Heart right ventricle (tissue), 16 donors: ENCODE measurements around the gene DCTN2. TPM values are rescaled to one million over a fixed set of nuclear protein-coding genes. Genes with fewer than 3 reads are reported as not detected.
"Not testable (repeated sequence)": the region's sequence is repeated elsewhere in the genome, so short reads cannot be mapped to it uniquely, and the experiment has no call there.

Experiments
- ATAC-seq, 8 donors: fragments of 200-7000 bp; cut with Tn5 transposase; one replicate each; pipeline ENCODE4 v1.9.1; 2020; ENCODE audit warnings: mild to moderate bottlenecking in 8 of 8, moderate library complexity in 8 of 8, moderate number of reproducible peaks in 1 of 8
- DNase-seq, 2 donors: peaks; one replicate each; pipeline ENCODE4 v3.0.0-alpha.2; 2020
- H3K27ac ChIP-seq, 10 donors: fragments of 200-600 bp; sonication (generic) in 2 of 10; one replicate each; pipeline versions ENCODE4 v1.5.0 to v1.8.0; 2020 to 2022; ENCODE audit warnings: mild to moderate bottlenecking in 3 of 10
- H3K27me3 ChIP-seq, 7 donors: fragments of 200-600 bp; one replicate each; pipeline ENCODE4 v1.8.0; 2021 to 2022; ENCODE audit warnings: mild to moderate bottlenecking in 2 of 7
- H3K36me3 ChIP-seq, 9 donors: fragments of 200-600 bp; sonication (generic) in 1 of 9; one replicate each; pipeline versions ENCODE4 v1.5.0 to v1.8.0; 2020 to 2022; ENCODE audit warnings: mild to moderate bottlenecking in 2 of 9
- H3K4me1 ChIP-seq, 9 donors: fragments of 200-600 bp; sonication (generic) in 1 of 9; one replicate each; pipeline versions ENCODE4 v1.5.0 to v1.8.0; 2020 to 2022; ENCODE audit warnings: mild to moderate bottlenecking in 4 of 9
- H3K4me3 ChIP-seq, 10 donors: fragments of 200-600 bp; sonication (generic) in 2 of 10; one replicate each; pipeline versions ENCODE4 v1.5.0 to v1.8.0; 2020 to 2022; ENCODE audit warnings: mild to moderate bottlenecking in 7 of 10, moderate library complexity in 2 of 10
- H3K9me3 ChIP-seq, 11 donors: fragments of 200-600 bp in 10 of 11; sonication (generic) in 2 of 11; one replicate each; pipeline versions ENCODE4 v1.5.0 to v1.8.0; 2013 to 2022; ENCODE audit warnings: mild to moderate bottlenecking in 2 of 11, control low read depth in 1 of 11, moderate library complexity in 1 of 11
- WGBS, 2 donors: extraction: QIAGEN DNeasy Blood & Tissue Kit; methylation state at CpG; one replicate each; pipeline ENCODE4 v1.1.7; 2013; ENCODE audit warnings: inconsistent platforms in 1 of 2; 5-methylcytosine and 5-hydroxymethylcytosine counted together
- intact Hi-C, 10 donors: fragments of 100-400 bp; cut with DNase I; formaldehyde crosslinking; loops; one replicate each; pipeline versions ENCODE4 v1.11.1 to v1.14.2; 2022
- polyA plus RNA-seq, 2 donors: library from polyadenylated mRNA; stranded (reverse); fragments of 200-250 nt; gene quantifications; one replicate each; pipeline ENCODE4 v1.2.3, GENCODE V29; 2013
- total RNA-seq, 10 donors: library from RNA; stranded (reverse); fragmentation: NEBNext Ultra II Directional in 3 of 10; extraction: Animal tissue kit (Norgen Biotek cat#: 25700) in 3 of 10; gene quantifications; one replicate each; pipeline versions ENCODE4 v1.2.1 to v1.2.4, GENCODE V29; 2021 to 2023
- TF ChIP-seq, protein P1 (sequence below), 9 donors: fragments of 200-600 bp; sonication (generic) in 2 of 9; IDR thresholded peaks; one replicate each; pipeline versions ENCODE4 v1.5.0 to v1.8.0; 2021 to 2022; ENCODE audit warnings: antibody characterized with exemption in 9 of 9, mild to moderate bottlenecking in 5 of 9, moderate library complexity in 1 of 9
- donor health status: Arrhythmogenic right ventricular cardiomyopathy.
- donor health status: ischemic (EF 13 %, LVEDD 7.1; RV severe dilation, severe dysfunction).
- donor health status: healthy with polysubstance abuse.
- donor health status: DM: no; HTN: yes; CAD: no.
- donor health status: DM: no; HTN: no; CAD: no.
- donor health status: ischemic (EF 25% LVEDD 6.9; RV normal size, moderate dysfunction).
- donor health status: ischemic (EF 25% LVEDD 5.7; RV mildly dilated, moderate dysfunction).
- donor health status: healthy.
- donor health status: DM: yes; HTN: yes; CAD: no.
- donor health status: Ischemic cardiomyopathy.
- donor health status: ischemic (EF 35%, LVEDD 5.7; RV mildly dilated, moderate dysfunction).
- donor health status: nonischemic (EF 11% LVEDD 7.7; RV severe dilation, severe dysfunction).
- donor health status: DM: yes; HTN: yes; CAD: no.
- donor health status: PGD.
- donor health status: ischemic (EF 29% LVEDD 5.4; RV normal size, mild dysfunction).
- donor health status: nonischemic (EF 23%, LVEDD 6.1; RV moderate dilation, normal function).

Gene DCTN2
- total and polyA plus RNA-seq, 12 donors, result 45.9 to 174 (median 101) TPM

DNA sequence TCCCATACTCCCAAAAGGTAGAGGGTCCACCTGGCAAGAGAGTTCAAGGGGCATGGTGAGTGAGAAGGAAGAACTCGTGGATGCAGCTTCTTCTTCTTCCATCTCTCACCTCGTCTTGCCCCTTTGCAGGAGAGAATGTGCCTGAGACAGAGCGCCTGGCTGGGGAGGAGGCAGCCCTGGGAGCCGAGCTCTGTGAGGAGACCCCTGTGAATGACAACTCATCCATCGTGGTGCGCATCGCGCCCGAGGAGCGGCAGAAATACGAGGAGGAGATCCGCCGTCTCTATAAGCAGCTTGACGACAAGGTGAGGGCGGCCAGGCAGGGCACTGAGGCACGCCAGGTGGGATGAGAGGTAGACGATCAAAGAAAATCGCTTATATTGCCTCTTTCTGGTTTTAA is 22.9 kb upstream of the DCTN2 start:
- WGBS, 2 donors, result 86 to 92% methylated on average over 18 of the region's 18 CpGs
- no peak for ATAC-seq
- intact Hi-C loops, result no loop called here

DNA sequence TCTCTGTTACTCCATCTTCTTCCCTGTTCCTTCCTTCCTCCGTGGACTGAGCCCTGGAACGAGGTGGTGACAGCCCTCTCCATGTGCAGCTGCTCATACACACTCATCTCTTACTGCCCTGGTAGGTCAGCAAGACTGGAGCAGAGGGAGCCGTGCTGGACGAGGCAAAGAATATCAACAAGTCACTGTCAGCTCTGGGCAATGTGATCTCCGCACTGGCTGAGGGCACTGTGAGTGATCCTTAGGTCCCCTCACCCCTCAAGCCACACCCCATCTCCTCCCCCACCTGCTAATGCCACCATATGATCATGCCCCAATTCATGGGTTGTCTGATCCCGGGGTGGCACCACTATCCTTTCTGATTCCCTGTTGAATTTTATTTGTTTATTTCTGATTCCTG is 21.8 kb upstream of the DCTN2 start:
- WGBS, 2 donors, result 40 to 45% methylated on average over 6 of the region's 6 CpGs
- H3K4me3 ChIP-seq, result no peak overlapping the region
- ATAC-seq, result no peak

More for the DNA sequence above, 22.9 kb upstream of the DCTN2 start:
- Histone ChIP-seq H3K4me3 (no peak overlapping the region), H3K27me3 (peaks cover 0 to 58% (median 22%) of the 10 kb centered on the region in 7 donors), H3K36me3 (no peaks in the 10 kb centered on the region), H3K9me3 (no peaks in the 10 kb centered on the region), H3K4me1 (no peaks in the 10 kb centered on the region), H3K27ac (no peak overlapping the region)
- no peak for DNase-seq
- TF ChIP-seq, protein P1, sequence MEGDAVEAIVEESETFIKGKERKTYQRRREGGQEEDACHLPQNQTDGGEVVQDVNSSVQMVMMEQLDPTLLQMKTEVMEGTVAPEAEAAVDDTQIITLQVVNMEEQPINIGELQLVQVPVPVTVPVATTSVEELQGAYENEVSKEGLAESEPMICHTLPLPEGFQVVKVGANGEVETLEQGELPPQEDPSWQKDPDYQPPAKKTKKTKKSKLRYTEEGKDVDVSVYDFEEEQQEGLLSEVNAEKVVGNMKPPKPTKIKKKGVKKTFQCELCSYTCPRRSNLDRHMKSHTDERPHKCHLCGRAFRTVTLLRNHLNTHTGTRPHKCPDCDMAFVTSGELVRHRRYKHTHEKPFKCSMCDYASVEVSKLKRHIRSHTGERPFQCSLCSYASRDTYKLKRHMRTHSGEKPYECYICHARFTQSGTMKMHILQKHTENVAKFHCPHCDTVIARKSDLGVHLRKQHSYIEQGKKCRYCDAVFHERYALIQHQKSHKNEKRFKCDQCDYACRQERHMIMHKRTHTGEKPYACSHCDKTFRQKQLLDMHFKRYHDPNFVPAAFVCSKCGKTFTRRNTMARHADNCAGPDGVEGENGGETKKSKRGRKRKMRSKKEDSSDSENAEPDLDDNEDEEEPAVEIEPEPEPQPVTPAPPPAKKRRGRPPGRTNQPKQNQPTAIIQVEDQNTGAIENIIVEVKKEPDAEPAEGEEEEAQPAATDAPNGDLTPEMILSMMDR (IDR thresholded peaks at IDR 0.05), result no peak

DNA sequence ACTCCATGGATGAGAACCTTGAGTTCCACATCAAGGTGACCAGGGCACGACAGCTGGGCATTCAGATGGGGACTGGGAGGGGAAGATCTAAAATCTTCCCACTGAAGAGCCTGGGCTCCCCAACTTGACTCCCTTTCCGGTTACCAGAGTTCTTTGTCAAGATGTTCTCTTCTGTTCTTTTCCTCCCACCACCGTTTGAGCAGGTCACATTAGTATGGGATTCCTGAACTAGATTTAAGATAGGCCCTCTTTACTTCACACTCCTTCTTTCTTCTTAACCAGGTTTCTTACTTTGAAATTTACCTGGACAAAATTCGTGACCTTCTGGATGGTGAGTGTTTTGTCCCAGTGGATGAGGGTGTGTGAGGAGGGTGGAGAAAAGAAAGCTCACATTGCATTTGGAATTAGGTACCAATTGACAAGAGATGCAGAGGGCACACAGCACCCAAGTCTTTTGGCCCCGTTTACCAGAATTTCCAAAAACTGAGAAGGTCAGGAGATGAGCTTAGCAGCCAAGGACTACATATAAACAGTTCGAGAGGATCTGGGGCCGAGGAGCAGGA is 17.3 kb upstream of the DCTN2 start:
- TF ChIP-seq, protein P1 (IDR thresholded peaks at IDR 0.05), result no peak
- no peaks in the 10 kb centered on the region for H3K4me1 ChIP-seq
- no peaks in the 10 kb centered on the region for H3K9me3 ChIP-seq
- no peak overlapping the region for H3K27ac ChIP-seq
- ATAC-seq (no peak), DNase-seq (no peak)
- no peaks in the 10 kb centered on the region for H3K36me3 ChIP-seq
- peaks cover 0 to 62% (median 26%) of the 10 kb centered on the region in 7 donors for H3K27me3 ChIP-seq
- no peak overlapping the region for H3K4me3 ChIP-seq
- WGBS, 2 donors, result 83 to 86% methylated on average over 7 of the region's 7 CpGs
- intact Hi-C loops, result no loop called here

More for the DNA sequence above, 21.8 kb upstream of the DCTN2 start:
- Histone ChIP-seq H3K4me1 (no peaks in the 10 kb centered on the region), H3K9me3 (no peaks in the 10 kb centered on the region), H3K36me3 (no peaks in the 10 kb centered on the region), H3K27me3 (peaks cover 0 to 68% (median 22%) of the 10 kb centered on the region in 7 donors), H3K27ac (no peak overlapping the region)
- TF ChIP-seq, protein P1 (IDR thresholded peaks at IDR 0.05), result no peak
- intact Hi-C loops, result no loop called here
- no peak for DNase-seq

DNA sequence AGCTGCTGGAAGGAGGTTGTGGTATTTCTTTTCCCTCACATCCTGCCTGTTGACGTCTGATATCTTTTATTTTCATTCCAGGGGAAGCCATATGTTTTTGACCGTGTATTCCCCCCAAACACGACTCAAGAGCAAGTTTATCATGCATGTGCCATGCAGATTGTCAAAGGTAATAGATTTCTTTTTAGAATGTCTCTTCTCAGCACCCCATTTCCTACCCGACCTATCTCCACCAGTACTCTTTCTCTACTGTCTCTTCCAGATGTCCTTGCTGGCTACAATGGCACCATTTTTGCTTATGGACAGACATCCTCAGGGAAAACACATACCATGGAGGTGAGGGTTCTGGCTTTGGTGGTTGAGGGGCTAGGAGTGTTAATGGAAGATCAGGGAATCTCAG is 16.4 kb upstream of the DCTN2 start:
- no peaks in the 10 kb centered on the region for H3K9me3 ChIP-seq
- no peak overlapping the region for H3K27ac ChIP-seq
- H3K4me3 ChIP-seq, result no peak overlapping the region
- 16 to 23% methylated on average over 4 of the region's 4 CpGs for WGBS, 2 donors
- H3K27me3 ChIP-seq, result peaks cover 0 to 55% (median 21%) of the 10 kb centered on the region in 7 donors
- intact Hi-C loops, result no loop called here
- TF ChIP-seq, protein P1 (IDR thresholded peaks at IDR 0.05), result no peak
- no peaks in the 10 kb centered on the region for H3K36me3 ChIP-seq
- H3K4me1 ChIP-seq, result no peaks in the 10 kb centered on the region
- ATAC-seq, result no peak
- DNase-seq, result no peak

DNA sequence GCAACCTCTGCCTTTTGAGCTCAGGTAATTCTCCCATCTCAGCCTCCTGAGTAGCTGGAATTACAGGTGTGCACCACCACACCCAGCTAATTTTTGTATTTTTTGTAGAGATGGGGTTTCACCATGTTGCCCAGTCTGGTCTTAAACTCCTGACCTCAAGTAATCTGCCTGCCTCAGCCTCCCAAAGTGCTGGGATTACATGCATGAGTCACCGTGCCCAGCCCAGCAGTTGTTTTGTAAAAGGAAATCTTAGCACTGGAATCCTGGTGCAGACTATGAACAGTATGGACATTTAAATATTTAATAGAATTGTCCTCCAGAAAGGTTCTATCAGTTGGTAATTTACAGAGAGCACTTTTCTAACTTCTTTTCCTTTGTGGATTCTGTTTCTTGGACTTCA is 14.1 kb upstream of the DCTN2 start:
- intact Hi-C loops, ATAC-seq: not testable (repeated sequence)
- WGBS, 2 donors, result 70 to 71% methylated on average over 1 of the region's 1 CpG

More for the DNA sequence above, 14.1 kb upstream of the DCTN2 start:
- not testable (repeated sequence) for H3K27ac ChIP-seq, H3K36me3 ChIP-seq, DNase-seq, H3K9me3 ChIP-seq, H3K4me3 ChIP-seq, H3K4me1 ChIP-seq
- peaks cover 0 to 36% (median 9%) of the 10 kb centered on the region in 7 donors for H3K27me3 ChIP-seq
